K562 (cell line): ENCODE results near the gene PFKFB2. TPM values are rescaled to one million over a fixed set of nuclear protein-coding genes. Genes with fewer than 3 reads are reported as not detected.

Experiments used
- ATAC-seq: fragments of 200-7000 bp; cut with Tn5 transposase; 3 replicates; pipeline ENCODE4 v1.9.1; 2020; ENCODE audit warnings: moderate library complexity
- BruUV-seq: library from RNA; stranded (reverse); fragments of 400-500 nt; replicated peaks from 2 replicates; lab custom pipeline; 2021; lab: Mats Ljungman, UMichigan
- CTCF ChIA-PET: fragments of 300-600 bp; formaldehyde crosslinking; extraction: SDS; loops from one replicate; lab custom pipeline; 2021; ENCODE audit warnings: low intra/inter-chr PET ratio; lab: Yijun Ruan, JAX
- POLR2A ChIA-PET: fragments of 300-600, 350-650 bp; sonication (Branson Sonifier 250); formaldehyde crosslinking; extraction: SDS; loops from one replicate; lab custom pipeline; 2021; ENCODE audit warnings: antibody characterized with exemption, inconsistent platforms; lab: Yijun Ruan, JAX
- DNase-seq, 4 experiments: peaks; one replicate each; pipeline versions ENCODE4 v3.0.0 to v3.0.0-alpha.2; 2011 to 2018; ENCODE audit warnings: low spot score in 3 of 4, mixed read lengths in 3 of 4; ENCODE audit errors: extremely low read depth in 1 of 4
- FAIRE-seq: peaks from 2 replicates; lab custom pipeline; 2011; peaks lifted over from hg19 to GRCh38; lab: Jason Lieb, UNC
- H2AFZ ChIP-seq: 2 replicates; pipeline ENCODE4 v1.6.0; 2011; ENCODE audit warnings: low read depth, low read length, control low read depth, inconsistent platforms
- H3K27ac ChIP-seq: fragments of 200-600 bp; 3 replicates; pipeline ENCODE4 v1.8.0; 2011; ENCODE audit warnings: low read depth, mild to moderate bottlenecking, control low read depth, inconsistent platforms, low read length, moderate library complexity, mixed read lengths; ENCODE audit errors: extremely low read depth
- H3K27me3 ChIP-seq, 2 experiments: fragments of 300-600 bp in 1 of 2; 2 replicates in 1 of 2; 3 replicates in 1 of 2; pipeline versions ENCODE4 v1.6.0 to v1.8.0; 2011; ENCODE audit warnings: inconsistent platforms in 2 of 2, low read length in 2 of 2, mild to moderate bottlenecking in 1 of 2, mixed read lengths in 1 of 2, moderate library complexity in 1 of 2; ENCODE audit not compliant: control insufficient read depth in 2 of 2, insufficient read depth in 2 of 2
- H3K36me3 ChIP-seq: fragments of 300-600 bp; 3 replicates; pipeline ENCODE4 v1.8.0; 2011; ENCODE audit warnings: mild to moderate bottlenecking, low read length, inconsistent platforms; ENCODE audit not compliant: control insufficient read depth, insufficient read depth
- H3K4me1 ChIP-seq, 2 experiments: fragments of 200-600 bp in 1 of 2; replicated peaks in 1 of 2; 2 replicates in 1 of 2; 3 replicates in 1 of 2; pipeline versions ENCODE4 v1.5.1 to v1.8.0; 2011; ENCODE audit warnings: inconsistent platforms in 2 of 2, low read length in 2 of 2, mild to moderate bottlenecking in 1 of 2, mixed read lengths in 1 of 2, moderate library complexity in 1 of 2; ENCODE audit not compliant: control insufficient read depth in 2 of 2, insufficient read depth in 2 of 2
- H3K4me2 ChIP-seq: 2 replicates; pipeline ENCODE4 v1.6.1; 2011; ENCODE audit warnings: low read length, control low read depth, inconsistent platforms, mixed read lengths; ENCODE audit not compliant: insufficient read depth
- H3K4me3 ChIP-seq: fragments of 200-600 bp; sonication (generic), shearing (Covaris generic); 2 replicates; pipeline ENCODE4 v1.5.1; 2016; ENCODE audit warnings: control low read depth, inconsistent platforms
- H3K79me2 ChIP-seq: fragments of 200-600 bp; 3 replicates; pipeline ENCODE4 v1.8.0; 2011; ENCODE audit warnings: low read length, inconsistent platforms; ENCODE audit not compliant: control insufficient read depth, insufficient read depth
- H3K9ac ChIP-seq, 2 experiments: 2 replicates each; pipeline versions ENCODE4 v1.6.0 to v1.6.1; 2011; ENCODE audit warnings: low read depth in 2 of 2, low read length in 2 of 2, control low read depth in 1 of 2, inconsistent platforms in 1 of 2, mild to moderate bottlenecking in 1 of 2, mixed read lengths in 1 of 2; ENCODE audit not compliant: insufficient read depth in 1 of 2
- H3K9me1 ChIP-seq: one replicate; pipeline ENCODE4 v1.6.0; 2011; ENCODE audit warnings: inconsistent platforms, mild to moderate bottlenecking, low read length, moderate library complexity; ENCODE audit not compliant: control insufficient read depth, insufficient read depth
- H3K9me3 ChIP-seq: replicated peaks from 2 replicates; pipeline ENCODE4 v1.5.1; 2011; ENCODE audit warnings: low read depth, low read length, inconsistent platforms; ENCODE audit not compliant: control insufficient read depth, insufficient read depth
- H4K20me1 ChIP-seq: replicated peaks from 2 replicates; pipeline ENCODE4 v1.6.1; 2011; ENCODE audit warnings: low read length, inconsistent platforms, mixed read lengths; ENCODE audit not compliant: control insufficient read depth, insufficient read depth
- ARID1B ChIP-seq: fragments of 450-650 bp; IDR thresholded peaks from 2 replicates; pipeline ENCODE4 v1.6.1; 2016; ENCODE audit warnings: antibody characterized with exemption, mild to moderate bottlenecking, inconsistent platforms
- ASH1L ChIP-seq: fragments of 450-650 bp; IDR thresholded peaks from 2 replicates; pipeline ENCODE4 v1.6.1; 2018; ENCODE audit warnings: borderline replicate concordance, mild to moderate bottlenecking, low read depth; ENCODE audit not compliant: partially characterized antibody
- CXXC5 ChIP-seq: fragments of 250-450 bp; sonication (Bioruptor Pico); IDR thresholded peaks from 2 replicates; pipeline ENCODE4 v1.8.0; 2022; ENCODE audit warnings: inconsistent platforms, mild to moderate bottlenecking, moderate library complexity
- EGR1 ChIP-seq: fragments of 450-650 bp; conservative IDR thresholded peaks from 2 replicates; pipeline ENCODE4 v1.6.1; 2017; ENCODE audit warnings: mild to moderate bottlenecking
- EHMT2 ChIP-seq: fragments of 450-650 bp; IDR thresholded peaks from 2 replicates; pipeline ENCODE4 v1.6.1; 2018; ENCODE audit warnings: antibody characterized with exemption
- L3MBTL2 ChIP-seq: fragments of 450-650 bp; IDR thresholded peaks from 2 replicates; pipeline ENCODE4 v1.6.1; 2016; ENCODE audit warnings: mild to moderate bottlenecking, moderate library complexity
- MTF1 ChIP-seq: fragments of 250-450 bp; sonication (Bioruptor Pico); IDR thresholded peaks from 2 replicates; pipeline ENCODE4 v1.9.0; 2021; ENCODE audit warnings: moderate library complexity, mild to moderate bottlenecking, inconsistent platforms, borderline replicate concordance
- POLR2AphosphoS5 ChIP-seq: IDR thresholded peaks from 2 replicates; pipeline ENCODE4 v1.6.1; 2011; ENCODE audit warnings: mild to moderate bottlenecking, low read depth, low read length, moderate library complexity; ENCODE audit not compliant: control insufficient read depth, insufficient read depth
- POLR3G ChIP-seq: IDR thresholded peaks from 2 replicates; pipeline ENCODE4 v1.6.1; 2011; ENCODE audit not compliant: insufficient read length, insufficient replicate concordance; ENCODE audit errors: extremely low read depth
- RAD21 ChIP-seq, 2 experiments: fragments of 250-450 bp in 1 of 2; fragments of 450-650 bp in 1 of 2; sonication (Bioruptor Pico) in 1 of 2; formaldehyde crosslinking in 1 of 2; IDR thresholded peaks in 1 of 2; conservative IDR thresholded peaks in 1 of 2; 2 replicates each; pipeline versions ENCODE4 v1.4.0 to v1.8.0; 2020 to 2022; ENCODE audit warnings: mild to moderate bottlenecking in 2 of 2, moderate library complexity in 1 of 2
- TCF3 ChIP-seq: sonication (generic); formaldehyde crosslinking; IDR thresholded peaks from 2 replicates; pipeline ENCODE4 v1.4.0; 2020; ENCODE audit warnings: mild to moderate bottlenecking, missing genetic modification reagents
- YY1 ChIP-seq, 3 experiments: IDR thresholded peaks; 2 replicates each; pipeline ENCODE4 v1.6.1; 2011; ENCODE audit warnings: low read length in 2 of 3, mild to moderate bottlenecking in 2 of 3, moderate library complexity in 2 of 3, borderline replicate concordance in 1 of 3, control low read depth in 1 of 3, low read depth in 1 of 3; ENCODE audit not compliant: insufficient read depth in 3 of 3, insufficient replicate concordance in 2 of 3, control insufficient read depth in 1 of 3, insufficient read length in 1 of 3; ENCODE audit errors: extremely low read depth in 1 of 3
- ZBTB17 ChIP-seq: fragments of 450-650 bp; formaldehyde crosslinking; IDR thresholded peaks from 2 replicates; pipeline ENCODE4 v1.4.0; 2020; ENCODE audit warnings: mild to moderate bottlenecking
- ZNF121 ChIP-seq: sonication (generic); formaldehyde crosslinking; conservative IDR thresholded peaks from 2 replicates; pipeline ENCODE4 v1.8.0; 2022; ENCODE audit warnings: missing genetic modification reagents
- ZNF184 ChIP-seq: sonication (generic); formaldehyde crosslinking; IDR thresholded peaks from 2 replicates; pipeline ENCODE4 v1.5.0; 2020; ENCODE audit warnings: missing genetic modification reagents
- ZNF217 ChIP-seq: sonication (generic); formaldehyde crosslinking; IDR thresholded peaks from 2 replicates; pipeline ENCODE4 v1.8.0; 2022; ENCODE audit warnings: mild to moderate bottlenecking, missing genetic modification reagents
- ZNF444 ChIP-seq: fragments of 250-450 bp; sonication (Bioruptor Pico); IDR thresholded peaks from 2 replicates; pipeline ENCODE4 v1.4.0; 2020; ENCODE audit warnings: mild to moderate bottlenecking, moderate library complexity
- ZNF551 ChIP-seq: fragments of 250-450 bp; sonication (Bioruptor Pico); IDR thresholded peaks from 2 replicates; pipeline ENCODE4 v1.5.0; 2021; ENCODE audit warnings: mild to moderate bottlenecking, moderate library complexity
- WGBS: fragments of 100-300 bp; shearing (Covaris generic); methylation state at CpG from one replicate; pipeline ENCODE4 v1.1.6; 2016; ENCODE audit warnings: low coverage, mixed read lengths; ENCODE audit not compliant: insufficient coverage; ENCODE audit errors: missing lambda C conversion rate; 5-methylcytosine and 5-hydroxymethylcytosine counted together
- in situ Hi-C: fragments of 300-500 bp; cut with MboI; formaldehyde crosslinking; loops from 4 replicates; pipeline ENCODE4 v1.15.0; 2018; ENCODE audit warnings: inconsistent platforms, mixed read lengths
- intact Hi-C: fragments of 100-400 bp; cut with micrococcal nuclease; formaldehyde crosslinking; loops from 2 replicates; pipeline ENCODE4 v1.14.2; 2022
- polyA plus RNA-seq, 8 experiments: library from polyadenylated mRNA; depleted of rRNA in 4 of 8; stranded (reverse) in 5 of 8; unstranded in 3 of 8; fragments of >200 nt; fragmentation: Nextera tagmentation in 2 of 8; fragmentation: Illumina TruSeq in 1 of 8; extraction: Ambion mirVana in 2 of 8; extraction: Trizol in 1 of 8; gene quantifications; 2 replicates each; pipeline versions ENCODE4 v1.2.1 to v1.2.3, GENCODE V29; 2011 to 2014; ENCODE audit warnings: inconsistent platforms in 1 of 8, missing spikeins in 1 of 8
- total RNA-seq, 7 experiments: library from RNA; depleted of rRNA in 6 of 7; stranded (reverse); fragments of >200 nt in 6 of 7; fragmentation: Illumina TruSeq in 2 of 7; extraction: Trizol in 2 of 7; gene quantifications; 2 replicates each; pipeline versions ENCODE4 v1.2.1 to v1.2.3, GENCODE V29; 2011 to 2021; ENCODE audit warnings: low replicate concordance in 1 of 7
- TF ChIP-seq, protein P1 (sequence below): sonication (generic); formaldehyde crosslinking; IDR thresholded peaks from 2 replicates; pipeline ENCODE4 v1.8.1; 2023; ENCODE audit warnings: mild to moderate bottlenecking, missing genetic modification reagents
- TF ChIP-seq, protein P2 (sequence below): sonication (generic); formaldehyde crosslinking; IDR thresholded peaks from 2 replicates; pipeline ENCODE4 v1.8.1; 2023; ENCODE audit warnings: mild to moderate bottlenecking, missing genetic modification reagents

Gene PFKFB2
- total and polyA plus RNA-seq, 9 of the 15 experiments (the other 6 are each of a cell fraction or from before 2014, with no cell fraction given) = 6.9 to 26.0 (median 16.4) TPM

DNA sequence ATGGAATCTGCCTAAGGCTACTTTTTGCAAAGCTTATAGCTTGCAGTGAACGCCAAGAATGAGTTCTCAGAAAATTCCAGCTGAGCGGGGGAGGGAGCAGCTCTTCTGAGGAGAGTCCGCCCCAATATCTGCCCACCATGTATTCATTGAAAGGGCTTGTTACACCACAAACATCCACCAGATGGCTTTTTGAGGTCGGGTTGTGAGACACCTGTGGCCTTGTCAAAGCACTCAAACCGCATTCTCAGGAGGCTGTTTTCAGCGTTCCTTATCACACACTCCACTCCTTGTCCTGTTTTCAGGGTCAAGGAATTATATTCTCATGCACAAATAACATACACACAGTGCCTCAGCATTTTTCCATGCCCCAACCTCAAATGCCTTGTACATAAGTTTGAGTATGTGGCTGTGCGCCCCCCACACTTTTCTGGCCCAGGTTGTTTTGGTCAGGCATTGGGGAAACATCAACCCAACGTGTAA, 31.7 kb downstream of the PFKFB2 start (continued):
- TF ChIP-seq EGR1 = peak; percentile 67
- peak; percentile 64 for TF ChIP-seq L3MBTL2
- TF ChIP-seq ZBTB17 (CRISPR knock-in tag) = peak; percentile 74
- TF ChIP-seq POLR2AphosphoS5 = peak; percentile 62; the same call in 1 of the 2 replicates
- peak; percentile 89 for TF ChIP-seq ARID1B
- TF ChIP-seq CXXC5 = peak; percentile 80
- TF ChIP-seq RAD21 (CRISPR knock-in tag; conservative IDR thresholded peaks at IDR 0.05 in 1 of 2, IDR thresholded peaks at IDR 0.05 in 1 of 2) = peak; percentile 98 to 99
- TF ChIP-seq TCF3 (CRISPR knock-in tag) = peak; percentile 90

DNA sequence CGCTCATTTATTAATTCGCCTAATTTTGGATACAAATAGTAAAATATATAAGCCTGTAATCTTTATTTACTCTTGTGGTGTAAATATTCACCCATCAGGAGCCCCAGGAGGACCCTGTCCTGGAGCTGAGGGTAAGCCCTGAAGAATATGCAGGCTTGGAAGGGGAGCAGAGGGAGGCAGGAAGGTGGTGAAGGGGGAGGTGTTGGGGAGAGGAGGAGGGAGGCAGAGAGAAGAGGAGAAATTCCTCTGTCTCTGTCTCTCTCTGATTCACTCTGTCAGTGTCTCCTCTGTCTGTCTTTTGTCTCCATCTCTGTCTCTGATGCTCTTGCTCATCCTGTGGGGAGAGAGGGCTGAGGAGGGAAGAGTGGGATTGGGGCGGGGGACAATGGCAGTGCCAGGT, 32.8 kb downstream of the PFKFB2 start:
- no TSS peak for BruUV-seq
- intact Hi-C loops (no loop called here), in situ Hi-C loops (loop anchor here (5.0 kb wide), 1 partner anchor 321 kb away; no protein-coding TSS in a partner anchor)
- peaks cover 0 to 13% of the 10 kb centered on the region in 2 experiments; a peak in 4 of 5 replicates for H3K4me1 ChIP-seq
- no peaks in the 10 kb centered on the region; the same call in 2 of the 3 replicates for H3K36me3 ChIP-seq
- H3K27me3 ChIP-seq = no peaks in the 10 kb centered on the region
- ChIA-PET POLR2A (interaction anchor here (0.7 kb wide), 1 partner anchor 100 kb away, joined by 3 read pairs; no protein-coding TSS in a partner anchor), CTCF (interaction anchor here (1.4 to 3.2 kb wide), 2 partner anchors 319 to 415 kb away, joined by 5 to 22 read pairs; no protein-coding TSS in a partner anchor)
- no peaks in the 10 kb centered on the region for H4K20me1 ChIP-seq
- H3K4me3 ChIP-seq = no peak overlapping the region
- no peak overlapping the region for H3K9ac ChIP-seq
- no peaks in the 10 kb centered on the region for H3K79me2 ChIP-seq
- H3K9me1 ChIP-seq = no peaks in the 10 kb centered on the region
- no peak overlapping the region for H2AFZ ChIP-seq
- ATAC-seq (no peak), DNase-seq (no peak), FAIRE-seq (no peak)
- no peaks in the 10 kb centered on the region for H3K9me3 ChIP-seq
- no peak overlapping the region for H3K4me2 ChIP-seq
- H3K27ac ChIP-seq = no peak overlapping the region
- WGBS = 48% methylated on average over 3 of the region's 3 CpGs
- no peak for TF ChIP-seq ZNF444 (CRISPR knock-in tag)
- TF ChIP-seq MTF1 (CRISPR knock-in tag) = no peak
- TF ChIP-seq ZNF184 = no peak
- TF ChIP-seq POLR3G = no peak
- TF ChIP-seq ZNF551 = no peak
- TF ChIP-seq, protein P1, sequence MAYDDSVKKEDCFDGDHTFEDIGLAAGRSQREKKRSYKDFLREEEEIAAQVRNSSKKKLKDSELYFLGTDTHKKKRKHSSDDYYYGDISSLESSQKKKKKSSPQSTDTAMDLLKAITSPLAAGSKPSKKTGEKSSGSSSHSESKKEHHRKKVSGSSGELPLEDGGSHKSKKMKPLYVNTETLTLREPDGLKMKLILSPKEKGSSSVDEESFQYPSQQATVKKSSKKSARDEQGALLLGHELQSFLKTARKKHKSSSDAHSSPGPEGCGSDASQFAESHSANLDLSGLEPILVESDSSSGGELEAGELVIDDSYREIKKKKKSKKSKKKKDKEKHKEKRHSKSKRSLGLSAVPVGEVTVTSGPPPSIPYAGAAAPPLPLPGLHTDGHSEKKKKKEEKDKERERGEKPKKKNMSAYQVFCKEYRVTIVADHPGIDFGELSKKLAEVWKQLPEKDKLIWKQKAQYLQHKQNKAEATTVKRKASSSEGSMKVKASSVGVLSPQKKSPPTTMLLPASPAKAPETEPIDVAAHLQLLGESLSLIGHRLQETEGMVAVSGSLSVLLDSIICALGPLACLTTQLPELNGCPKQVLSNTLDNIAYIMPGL (CRISPR knock-in tag) = no peak
- no peak for TF ChIP-seq ZNF217 (CRISPR knock-in tag)
- no peak for TF ChIP-seq CXXC5
- TF ChIP-seq, protein P2, sequence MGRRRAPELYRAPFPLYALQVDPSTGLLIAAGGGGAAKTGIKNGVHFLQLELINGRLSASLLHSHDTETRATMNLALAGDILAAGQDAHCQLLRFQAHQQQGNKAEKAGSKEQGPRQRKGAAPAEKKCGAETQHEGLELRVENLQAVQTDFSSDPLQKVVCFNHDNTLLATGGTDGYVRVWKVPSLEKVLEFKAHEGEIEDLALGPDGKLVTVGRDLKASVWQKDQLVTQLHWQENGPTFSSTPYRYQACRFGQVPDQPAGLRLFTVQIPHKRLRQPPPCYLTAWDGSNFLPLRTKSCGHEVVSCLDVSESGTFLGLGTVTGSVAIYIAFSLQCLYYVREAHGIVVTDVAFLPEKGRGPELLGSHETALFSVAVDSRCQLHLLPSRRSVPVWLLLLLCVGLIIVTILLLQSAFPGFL (CRISPR knock-in tag) = no peak
- TF ChIP-seq YY1 (IDR thresholded peaks at IDR 0.05; ENCODE audit: borderline replicate concordance in 1 of 3, control insufficient read depth in 1 of 3, extremely low read depth in 1 of 3, insufficient read depth in 3 of 3, insufficient read length in 1 of 3, insufficient replicate concordance in 2 of 3, low read depth in 1 of 3, low read length in 2 of 3) = no peak
- TF ChIP-seq EHMT2 = no peak
- no peak for TF ChIP-seq ZNF121 (CRISPR knock-in tag)
- TF ChIP-seq ASH1L = no peak
